ENCODE data around the gene KCND2. TPM values are rescaled to one million over a fixed set of nuclear protein-coding genes. Genes with fewer than 3 reads are reported as not detected.
"Not testable (repeated sequence)": the region's sequence is repeated elsewhere in the genome, so short reads cannot be mapped to it uniquely, and the experiment has no call there.

KCND2 gene
- total RNA-seq, 1 donor from 2014 or later, result 2.9 TPM

GRCh38 chr7:120775755-120776154 is 502.8 kb downstream of the KCND2 start:
- H3K9me3 ChIP-seq (ENCODE audit: low read depth), result no peaks in the 10 kb centered on the region
- Mint-ChIP-seq H3K9me3 (no peaks in the 10 kb centered on the region), H3K4me3 (no peak overlapping the region), H3K4me1 (no peaks in the 10 kb centered on the region), H3K27ac (no peak overlapping the region), H3K27me3 (ENCODE audit: insufficient read depth, low read depth) (peaks cover 2% of the 10 kb centered on the region), H3K36me3 (no peaks in the 10 kb centered on the region)
- no peak overlapping the region for H3K4me2 ChIP-seq
- no peaks in the 10 kb centered on the region for H4K20me1 ChIP-seq (ENCODE audit: low read depth)
- no peaks in the 10 kb centered on the region for H3K27me3 ChIP-seq
- no peak overlapping the region for H3K27ac ChIP-seq
- DNase-seq (ENCODE audit: low spot score), result no peak
- no peaks in the 10 kb centered on the region for H3F3A ChIP-seq (ENCODE audit: low read depth)
- H3K9ac ChIP-seq, result no peak overlapping the region
- H3K79me2 ChIP-seq (ENCODE audit: low read depth), result no peaks in the 10 kb centered on the region
- TF ChIP-seq, protein P1, sequence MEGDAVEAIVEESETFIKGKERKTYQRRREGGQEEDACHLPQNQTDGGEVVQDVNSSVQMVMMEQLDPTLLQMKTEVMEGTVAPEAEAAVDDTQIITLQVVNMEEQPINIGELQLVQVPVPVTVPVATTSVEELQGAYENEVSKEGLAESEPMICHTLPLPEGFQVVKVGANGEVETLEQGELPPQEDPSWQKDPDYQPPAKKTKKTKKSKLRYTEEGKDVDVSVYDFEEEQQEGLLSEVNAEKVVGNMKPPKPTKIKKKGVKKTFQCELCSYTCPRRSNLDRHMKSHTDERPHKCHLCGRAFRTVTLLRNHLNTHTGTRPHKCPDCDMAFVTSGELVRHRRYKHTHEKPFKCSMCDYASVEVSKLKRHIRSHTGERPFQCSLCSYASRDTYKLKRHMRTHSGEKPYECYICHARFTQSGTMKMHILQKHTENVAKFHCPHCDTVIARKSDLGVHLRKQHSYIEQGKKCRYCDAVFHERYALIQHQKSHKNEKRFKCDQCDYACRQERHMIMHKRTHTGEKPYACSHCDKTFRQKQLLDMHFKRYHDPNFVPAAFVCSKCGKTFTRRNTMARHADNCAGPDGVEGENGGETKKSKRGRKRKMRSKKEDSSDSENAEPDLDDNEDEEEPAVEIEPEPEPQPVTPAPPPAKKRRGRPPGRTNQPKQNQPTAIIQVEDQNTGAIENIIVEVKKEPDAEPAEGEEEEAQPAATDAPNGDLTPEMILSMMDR (IDR thresholded peaks at IDR 0.05), result no peak
- no peak for TF ChIP-seq EZH2 (IDR thresholded peaks at IDR 0.05)
- no peak for TF ChIP-seq EZH2phosphoT487 (IDR thresholded peaks at IDR 0.05)
- no peaks in the 10 kb centered on the region for H3K36me3 ChIP-seq
- no peak overlapping the region for H3K4me3 ChIP-seq
- peaks cover 15% of the 10 kb centered on the region for H3K4me1 ChIP-seq
- H2AFZ ChIP-seq (replicated peaks), result no peak overlapping the region

- H3K79me2 ChIP-seq (ENCODE audit: low read depth); H2AFZ ChIP-seq (replicated peaks); H3K4me1 Mint-ChIP-seq; H3K4me3 Mint-ChIP-seq; H3K36me3 ChIP-seq; H3K27ac Mint-ChIP-seq; H3K4me3 ChIP-seq; H3K36me3 Mint-ChIP-seq; DNase-seq (ENCODE audit: low spot score); H3K27me3 Mint-ChIP-seq (ENCODE audit: insufficient read depth, low read depth); H3K27ac ChIP-seq; H3K27me3 ChIP-seq; H3K4me2 ChIP-seq; H4K20me1 ChIP-seq (ENCODE audit: low read depth); H3F3A ChIP-seq (ENCODE audit: low read depth); H3K9me3 Mint-ChIP-seq; H3K9ac ChIP-seq; H3K9me3 ChIP-seq (ENCODE audit: low read depth): not testable (repeated sequence)
- peaks cover 14% of the 10 kb centered on the region for H3K4me1 ChIP-seq
Observed at GRCh38 chr7:120779078-120779477, 506.1 kb downstream of the KCND2 start.

DNA sequence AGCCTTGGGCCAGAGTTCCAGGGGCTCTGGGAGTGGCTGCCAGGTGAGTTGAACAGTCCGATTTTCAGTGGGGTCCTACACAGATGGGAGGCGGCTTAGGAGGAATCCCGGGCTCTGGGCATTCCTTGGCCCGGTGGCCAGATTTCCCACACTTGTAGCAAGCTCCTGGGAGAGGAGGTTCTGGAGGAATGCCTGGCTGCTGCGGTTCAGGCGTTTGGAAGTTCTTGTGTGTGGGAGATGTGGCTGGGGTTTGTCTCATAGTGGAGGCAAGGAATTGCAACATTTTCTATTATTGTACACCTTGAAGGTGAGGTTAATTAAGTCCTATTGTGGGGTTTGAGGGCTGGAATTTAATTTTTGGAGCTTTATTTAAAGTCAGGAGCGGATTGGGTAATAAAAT is 507.5 kb downstream of the KCND2 start:
- H3K4me2 ChIP-seq; H3K4me1 ChIP-seq; H3K4me3 Mint-ChIP-seq; H3K27me3 ChIP-seq; H3K9me3 ChIP-seq (ENCODE audit: low read depth); H3K36me3 ChIP-seq; H3K4me3 ChIP-seq; H3K36me3 Mint-ChIP-seq; H3K79me2 ChIP-seq (ENCODE audit: low read depth); H2AFZ ChIP-seq (replicated peaks); H4K20me1 ChIP-seq (ENCODE audit: low read depth); H3K27me3 Mint-ChIP-seq (ENCODE audit: insufficient read depth, low read depth); H3K4me1 Mint-ChIP-seq; H3K9ac ChIP-seq; DNase-seq (ENCODE audit: low spot score); H3K9me3 Mint-ChIP-seq; H3F3A ChIP-seq (ENCODE audit: low read depth); H3K27ac ChIP-seq; H3K27ac Mint-ChIP-seq: not testable (repeated sequence)

DNA sequence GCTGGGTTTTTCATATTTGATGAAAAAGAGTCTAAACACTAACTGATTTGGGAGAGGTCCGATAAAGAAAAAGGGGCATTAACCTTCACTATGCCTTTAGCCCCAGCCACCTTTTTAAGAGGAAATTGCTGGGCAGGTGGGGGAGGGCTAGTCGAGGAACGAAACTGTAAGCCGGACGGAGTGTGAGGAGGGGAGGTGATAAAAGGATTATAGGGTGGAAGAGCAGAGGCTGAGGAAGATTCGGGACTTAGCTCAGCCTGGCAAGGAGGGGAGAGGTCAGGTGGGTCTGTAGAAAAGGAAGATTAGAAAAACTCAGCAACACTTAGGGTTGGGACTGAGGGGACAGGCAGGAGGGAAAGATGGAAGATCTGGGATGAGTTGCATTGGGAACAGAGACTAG is 508.0 kb downstream of the KCND2 start:
- H3K27me3 Mint-ChIP-seq (ENCODE audit: insufficient read depth, low read depth), result peaks cover 2% of the 10 kb centered on the region
- Histone ChIP-seq H3K4me1 (peaks cover 10% of the 10 kb centered on the region), H3K4me3 (no peak overlapping the region), H3K79me2 (ENCODE audit: low read depth) (no peaks in the 10 kb centered on the region), H3K27ac (no peak overlapping the region), H2AFZ (replicated peaks) (no peak overlapping the region), H3K36me3 (no peaks in the 10 kb centered on the region), H3F3A (ENCODE audit: low read depth) (no peaks in the 10 kb centered on the region), H3K4me2 (no peak overlapping the region), H4K20me1 (ENCODE audit: low read depth) (no peaks in the 10 kb centered on the region), H3K27me3 (no peaks in the 10 kb centered on the region), H3K9ac (no peak overlapping the region), H3K9me3 (ENCODE audit: low read depth) (no peaks in the 10 kb centered on the region)
- TF ChIP-seq EZH2phosphoT487 (IDR thresholded peaks at IDR 0.05) (no peak), EZH2 (IDR thresholded peaks at IDR 0.05) (no peak)
- TF ChIP-seq, protein P1 (IDR thresholded peaks at IDR 0.05), result no peak
- H3K4me1 Mint-ChIP-seq, result peaks cover 10% of the 10 kb centered on the region
- H3K27ac Mint-ChIP-seq, result no peak overlapping the region
- no peak for DNase-seq (ENCODE audit: low spot score)
- no peaks in the 10 kb centered on the region for H3K9me3 Mint-ChIP-seq
- H3K36me3 Mint-ChIP-seq, result no peaks in the 10 kb centered on the region
- no peak overlapping the region for H3K4me3 Mint-ChIP-seq

- H3K4me2 ChIP-seq; H4K20me1 ChIP-seq (ENCODE audit: low read depth); H3K27ac ChIP-seq; H3K9me3 ChIP-seq (ENCODE audit: low read depth); H3K79me2 ChIP-seq (ENCODE audit: low read depth); H3K9ac ChIP-seq; H3K27ac Mint-ChIP-seq; H3K9me3 Mint-ChIP-seq; H3K36me3 ChIP-seq; H3K4me3 Mint-ChIP-seq; H3F3A ChIP-seq (ENCODE audit: low read depth); H3K27me3 Mint-ChIP-seq (ENCODE audit: insufficient read depth, low read depth); H3K4me3 ChIP-seq; H2AFZ ChIP-seq (replicated peaks); H3K27me3 ChIP-seq; DNase-seq (ENCODE audit: low spot score); H3K36me3 Mint-ChIP-seq: not testable (repeated sequence)
- peaks cover 11% of the 10 kb centered on the region for H3K4me1 Mint-ChIP-seq
- peaks cover 10% of the 10 kb centered on the region for H3K4me1 ChIP-seq
Observed at GRCh38 chr7:120781924-120782323, 508.9 kb downstream of the KCND2 start.
